Activated T-helper 1 cell treated with Interleukin-2 at 50 U/mL for 16 hours (primary cell): ENCODE data around the gene SUMO2.
"Not testable (repeated sequence)": the region's sequence is repeated elsewhere in the genome, so short reads cannot be mapped to it uniquely, and the experiment has no call there.

Experiments
- DNase-seq: peaks from one replicate; pipeline ENCODE4 v3.0.0-alpha.2; 2020; ENCODE audit warnings: low read depth

The SUMO2 gene

GRCh38 chr17:75144816-75145512 is 37.8 kb downstream of the SUMO2 start:
- DNase-seq, result no peak

GRCh38 chr17:75142236-75142971 is 40.4 kb downstream of the SUMO2 start:
- DNase-seq, result no peak

- DNase-seq, result no peak
These were observed 44.2 kb downstream of the SUMO2 start for GRCh38 chr17:75138519-75138918.

GRCh38 chr17:75137762-75138161 is 45.0 kb downstream of the SUMO2 start:
- not testable (repeated sequence) for DNase-seq

GRCh38 chr17:75135946-75136345 is 46.8 kb downstream of the SUMO2 start:
- no peak for DNase-seq

- no peak for DNase-seq
These were observed 47.3 kb downstream of the SUMO2 start for GRCh38 chr17:75135452-75135851.

- not testable (repeated sequence) for DNase-seq
These were observed 49.0 kb downstream of the SUMO2 start for GRCh38 chr17:75133607-75134347.

GRCh38 chr17:75133001-75133400 is 49.8 kb downstream of the SUMO2 start:
- no peak for DNase-seq

- not testable (repeated sequence) for DNase-seq
These were observed 50.5 kb downstream of the SUMO2 start for GRCh38 chr17:75132018-75133000.

- DNase-seq, result peak; percentile 49
These were observed 51.3 kb downstream of the SUMO2 start, which contains the start of gene NT5C for GRCh38 chr17:75131278-75132017. Gene NT5C (minus strand): TSS chr17:75131742. CDS start chr17:75131707, 35 bp downstream.

GRCh38 chr17:75130632-75131277 is 52.0 kb downstream of the SUMO2 start:
- peak; percentile 20 for DNase-seq

GRCh38 chr17:75130059-75130631 is 52.6 kb downstream of the SUMO2 start:
- DNase-seq, result no peak

- DNase-seq, result no peak
These were observed 53.2 kb downstream of the SUMO2 start for GRCh38 chr17:75129576-75129975.

GRCh38 chr17:75128694-75129505 is 53.9 kb downstream of the SUMO2 start:
- no peak for DNase-seq

- DNase-seq, result not testable (repeated sequence)
These were observed 54.8 kb downstream of the SUMO2 start for GRCh38 chr17:75127936-75128335.

GRCh38 chr17:75126954-75127353 is 55.8 kb downstream of the SUMO2 start:
- no peak for DNase-seq

GRCh38 chr17:75125984-75126383 is 56.8 kb downstream of the SUMO2 start:
- DNase-seq, result no peak

GRCh38 chr17:75124819-75125162 is 58.0 kb downstream of the SUMO2 start:
- DNase-seq, result no peak
